Subcutaneous adipose tissue (tissue), 4 donors: ENCODE results near the gene PIGR. TPM values are rescaled to one million over a fixed set of nuclear protein-coding genes. Genes with fewer than 3 reads are reported as not detected.

Source experiments
- CTCF ChIP-seq: fragments of 450-650 bp; IDR thresholded peaks from one replicate; pipeline ENCODE4 v1.5.1; 2016; ENCODE audit warnings: low read depth, mild to moderate bottlenecking, control low read depth, antibody characterized with exemption, moderate library complexity
- total RNA-seq, 4 donors: library from RNA; depleted of rRNA; stranded (reverse); fragments of >200 nt; gene quantifications; one replicate each; pipeline ENCODE4 v1.1.0, GENCODE V29; 2016

The PIGR gene
- total RNA-seq = 1 to 10 TPM in 1 of 4 donors, under 1 TPM in 3; 0.22 to 2.4 (median 0.61) TPM

GRCh38 chr1:206946261-206946660 lies at the start of gene PIGR:
TSS of gene PIGR (minus strand) at chr1:206946466. CDS start at chr1:206940531, 5,935 bp downstream.
- TF ChIP-seq CTCF = no peak

- no peak for TF ChIP-seq CTCF
Measured at GRCh38 chr1:206992790-206993189, 46.5 kb upstream of the PIGR start.

- TF ChIP-seq CTCF = no peak
Measured at GRCh38 chr1:206987873-206988272, 41.6 kb upstream of the PIGR start.

GRCh38 chr1:206986885-206987284 lies 40.6 kb upstream of the PIGR start:
- no peak for TF ChIP-seq CTCF

GRCh38 chr1:206986402-206986801 lies 40.1 kb upstream of the PIGR start:
- no peak for TF ChIP-seq CTCF

- TF ChIP-seq CTCF = no peak
Measured at GRCh38 chr1:206985162-206985749, 39.0 kb upstream of the PIGR start.

GRCh38 chr1:206982216-206982615 lies 36.0 kb upstream of the PIGR start:
- TF ChIP-seq CTCF = no peak
